Loucy (cell line): ENCODE data around the gene RASSF10.

Experiments
- H2AFZ ChIP-seq: fragments of 200-600 bp; sonication (generic); 2 replicates; pipeline ENCODE4 v1.6.0; 2016; ENCODE audit warnings: antibody characterized with exemption, mild to moderate bottlenecking, low read length, moderate library complexity
- H3F3A ChIP-seq: fragments of 200-600 bp; 2 replicates; pipeline ENCODE4 v1.6.0; 2016; ENCODE audit warnings: antibody characterized with exemption, low read depth, mild to moderate bottlenecking
- H3K27me3 ChIP-seq: fragments of 200-600 bp; sonication (generic); 2 replicates; pipeline ENCODE4 v1.6.1; 2014; ENCODE audit warnings: low read length, mild to moderate bottlenecking; ENCODE audit not compliant: insufficient read depth, poor library complexity, severe bottlenecking
- H3K36me3 ChIP-seq: fragments of 200-600 bp; sonication (generic); 2 replicates; pipeline ENCODE4 v1.6.1; 2016; ENCODE audit warnings: low read length; ENCODE audit not compliant: insufficient read depth
- H3K4me1 ChIP-seq: fragments of 200-600 bp; sonication (generic); 2 replicates; pipeline ENCODE4 v1.5.1; 2014; ENCODE audit warnings: low read length, mild to moderate bottlenecking; ENCODE audit not compliant: insufficient read depth, poor library complexity, severe bottlenecking
- H3K4me2 ChIP-seq: fragments of 200-600 bp; sonication (generic); 2 replicates; pipeline ENCODE4 v1.6.0; 2014; ENCODE audit warnings: antibody characterized with exemption, low read length, low read depth, mild to moderate bottlenecking; ENCODE audit not compliant: poor library complexity, severe bottlenecking
- H3K4me3 ChIP-seq: fragments of 200-600 bp; sonication (generic); 2 replicates; pipeline ENCODE4 v1.5.1; 2014; ENCODE audit warnings: low read length, mild to moderate bottlenecking, mixed read lengths; ENCODE audit not compliant: poor library complexity, severe bottlenecking
- H3K79me2 ChIP-seq: fragments of 200-600 bp; sonication (generic); 2 replicates; pipeline ENCODE4 v1.6.1; 2014; ENCODE audit warnings: low read length; ENCODE audit not compliant: insufficient read depth
- H3K9ac ChIP-seq: fragments of 200-600 bp; sonication (generic); 2 replicates; pipeline ENCODE4 v1.6.0; 2014; ENCODE audit warnings: mild to moderate bottlenecking, low read depth, low read length, moderate library complexity; ENCODE audit not compliant: poor library complexity, severe bottlenecking
- H3K9me2 ChIP-seq: fragments of 200-600 bp; sonication (generic); replicated peaks from 2 replicates; pipeline ENCODE4 v1.6.1; 2016; ENCODE audit warnings: low read depth, low read length, mixed read lengths
- H3K9me3 ChIP-seq: fragments of 200-600 bp; sonication (generic); 2 replicates; pipeline ENCODE4 v1.6.1; 2014; ENCODE audit warnings: mild to moderate bottlenecking, antibody characterized with exemption, low read length, low read depth; ENCODE audit not compliant: insufficient read depth
- H4K20me1 ChIP-seq: fragments of 200-600 bp; sonication (generic); 2 replicates; pipeline ENCODE4 v1.6.0; 2014; ENCODE audit warnings: antibody characterized with exemption, low read length, mild to moderate bottlenecking; ENCODE audit not compliant: insufficient read depth, poor library complexity, severe bottlenecking
- EZH2phosphoT487 ChIP-seq: fragments of 200-600 bp; IDR thresholded peaks from 2 replicates; pipeline ENCODE4 v1.6.1; 2018; ENCODE audit warnings: antibody characterized with exemption, mild to moderate bottlenecking, moderate library complexity, borderline replicate concordance
- TF ChIP-seq, protein P1 (sequence below): fragments of 200-600 bp; sonication (generic); conservative IDR thresholded peaks from 2 replicates; pipeline ENCODE4 v1.5.1; 2014; ENCODE audit warnings: mild to moderate bottlenecking, antibody characterized with exemption, low read length

RASSF10 gene

DNA sequence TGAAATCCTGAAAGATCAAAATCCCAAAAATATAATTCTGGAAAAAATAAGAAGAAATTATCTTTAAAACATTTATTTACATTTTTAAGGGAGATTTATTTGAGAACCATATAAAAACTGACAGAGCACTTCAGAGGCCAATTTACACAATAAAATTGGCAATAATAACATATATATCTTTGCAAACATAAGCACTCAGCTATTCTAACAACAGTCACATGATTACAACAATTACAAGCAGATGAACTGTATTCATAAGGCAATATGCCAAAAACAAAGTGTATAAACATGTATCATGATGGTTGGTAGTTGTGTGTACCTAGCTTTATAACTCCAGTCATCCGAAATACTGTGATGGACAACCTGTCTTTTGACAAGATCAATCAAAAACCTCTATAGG is 17.7 kb upstream of the RASSF10 start:
- no peaks in the 10 kb centered on the region for H3K9me2 ChIP-seq
- no peaks in the 10 kb centered on the region for H3F3A ChIP-seq
- no peaks in the 10 kb centered on the region for H4K20me1 ChIP-seq
- no peak overlapping the region for H3K9ac ChIP-seq
- no peaks in the 10 kb centered on the region for H3K9me3 ChIP-seq
- no peaks in the 10 kb centered on the region for H3K27me3 ChIP-seq
- H3K4me3 ChIP-seq = no peak overlapping the region
- no peaks in the 10 kb centered on the region for H3K36me3 ChIP-seq
- H3K4me2 ChIP-seq = no peak overlapping the region
- no peaks in the 10 kb centered on the region for H3K79me2 ChIP-seq
- H3K4me1 ChIP-seq = no peaks in the 10 kb centered on the region
- TF ChIP-seq, protein P1, sequence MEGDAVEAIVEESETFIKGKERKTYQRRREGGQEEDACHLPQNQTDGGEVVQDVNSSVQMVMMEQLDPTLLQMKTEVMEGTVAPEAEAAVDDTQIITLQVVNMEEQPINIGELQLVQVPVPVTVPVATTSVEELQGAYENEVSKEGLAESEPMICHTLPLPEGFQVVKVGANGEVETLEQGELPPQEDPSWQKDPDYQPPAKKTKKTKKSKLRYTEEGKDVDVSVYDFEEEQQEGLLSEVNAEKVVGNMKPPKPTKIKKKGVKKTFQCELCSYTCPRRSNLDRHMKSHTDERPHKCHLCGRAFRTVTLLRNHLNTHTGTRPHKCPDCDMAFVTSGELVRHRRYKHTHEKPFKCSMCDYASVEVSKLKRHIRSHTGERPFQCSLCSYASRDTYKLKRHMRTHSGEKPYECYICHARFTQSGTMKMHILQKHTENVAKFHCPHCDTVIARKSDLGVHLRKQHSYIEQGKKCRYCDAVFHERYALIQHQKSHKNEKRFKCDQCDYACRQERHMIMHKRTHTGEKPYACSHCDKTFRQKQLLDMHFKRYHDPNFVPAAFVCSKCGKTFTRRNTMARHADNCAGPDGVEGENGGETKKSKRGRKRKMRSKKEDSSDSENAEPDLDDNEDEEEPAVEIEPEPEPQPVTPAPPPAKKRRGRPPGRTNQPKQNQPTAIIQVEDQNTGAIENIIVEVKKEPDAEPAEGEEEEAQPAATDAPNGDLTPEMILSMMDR = no peak
- H2AFZ ChIP-seq = no peak overlapping the region

DNA sequence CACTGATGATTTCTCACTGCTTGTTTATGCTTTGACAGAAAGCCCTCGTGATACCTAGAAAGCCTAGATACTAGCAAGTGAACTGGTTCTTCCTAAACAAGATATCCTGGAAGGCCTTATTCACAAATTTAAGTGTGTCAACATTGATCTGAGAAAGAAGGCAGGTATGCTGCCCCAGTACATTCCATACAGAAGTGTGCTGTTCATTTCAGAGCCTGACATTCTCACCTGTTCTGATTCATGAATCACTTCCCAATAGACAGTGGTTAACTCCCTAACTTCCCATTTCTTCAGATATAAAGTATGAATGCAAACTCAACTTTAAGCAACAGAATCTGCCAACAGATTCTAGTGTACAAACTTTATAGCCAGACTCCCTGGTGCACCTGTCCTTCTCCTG is 15.5 kb upstream of the RASSF10 start:
- Histone ChIP-seq H4K20me1 (no peaks in the 10 kb centered on the region), H3K9me3 (no peaks in the 10 kb centered on the region), H3K36me3 (no peaks in the 10 kb centered on the region), H3K79me2 (no peaks in the 10 kb centered on the region), H3K4me2 (no peak overlapping the region), H3K9ac (no peak overlapping the region), H3K4me1 (no peaks in the 10 kb centered on the region), H3K4me3 (no peak overlapping the region), H3F3A (no peaks in the 10 kb centered on the region), H2AFZ (no peak overlapping the region), H3K27me3 (no peaks in the 10 kb centered on the region), H3K9me2 (no peaks in the 10 kb centered on the region)
- TF ChIP-seq EZH2phosphoT487 = no peak
- TF ChIP-seq, protein P1 = no peak

DNA sequence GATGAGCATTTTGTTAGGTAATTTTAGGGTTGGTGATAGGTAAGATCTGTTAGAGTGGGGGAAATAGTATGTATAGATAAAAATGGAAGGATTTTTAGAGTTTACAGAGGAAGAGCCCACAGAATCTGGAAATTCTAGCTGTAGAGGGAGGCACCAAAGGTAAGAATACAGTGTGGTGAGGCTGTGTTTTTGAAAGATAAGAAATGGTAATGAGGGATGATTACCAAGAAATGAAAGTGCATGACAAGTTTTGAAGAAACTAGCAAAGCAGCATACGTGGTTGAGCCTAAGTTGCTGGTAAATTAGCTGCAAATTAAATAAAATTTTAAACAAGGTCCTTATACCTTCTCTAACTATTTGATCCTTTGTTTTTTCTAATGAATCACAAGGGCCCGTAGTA is 14.6 kb upstream of the RASSF10 start:
- H3K9me3 ChIP-seq = no peaks in the 10 kb centered on the region
- no peaks in the 10 kb centered on the region for H3F3A ChIP-seq
- no peaks in the 10 kb centered on the region for H3K36me3 ChIP-seq
- no peak overlapping the region for H3K4me2 ChIP-seq
- no peaks in the 10 kb centered on the region for H4K20me1 ChIP-seq
- H3K4me1 ChIP-seq = no peaks in the 10 kb centered on the region
- no peak for TF ChIP-seq EZH2phosphoT487
- TF ChIP-seq, protein P1 = no peak
- no peak overlapping the region for H2AFZ ChIP-seq
- H3K79me2 ChIP-seq = no peaks in the 10 kb centered on the region
- no peak overlapping the region for H3K4me3 ChIP-seq
- no peaks in the 10 kb centered on the region for H3K9me2 ChIP-seq
- H3K27me3 ChIP-seq = no peaks in the 10 kb centered on the region
- H3K9ac ChIP-seq = no peak overlapping the region
